Amniotic stem cell (primary cell): Measurements from ENCODE around the gene AFDN.

Experiments used
- DNase-seq: peaks from one replicate; lab custom pipeline; 2025; lab: John Stamatoyannopoulos, UW

The AFDN gene

GRCh38 chr6:167794161-167795157, 32.3 kb upstream of the AFDN start:
- no peak for DNase-seq

GRCh38 chr6:167795321-167795811, 31.3 kb upstream of the AFDN start:
- no peak for DNase-seq

- no peak for DNase-seq
These were observed 30.9 kb upstream of the AFDN start for GRCh38 chr6:167795874-167796191.

- no peak for DNase-seq
These were observed 30.3 kb upstream of the AFDN start for GRCh38 chr6:167796192-167796981.

GRCh38 chr6:167797011-167797471, 29.7 kb upstream of the AFDN start:
- no peak for DNase-seq

- no peak for DNase-seq
These were observed 29.0 kb upstream of the AFDN start for GRCh38 chr6:167797476-167798265.

GRCh38 chr6:167798453-167798852, 28.3 kb upstream of the AFDN start:
- no peak for DNase-seq

- DNase-seq = no peak
These were observed 27.5 kb upstream of the AFDN start for GRCh38 chr6:167799033-167799821.

- no peak for DNase-seq
These were observed 26.2 kb upstream of the AFDN start for GRCh38 chr6:167800549-167800948.

GRCh38 chr6:167801263-167801662, 25.4 kb upstream of the AFDN start:
- DNase-seq = no peak

GRCh38 chr6:167802339-167802738, 24.4 kb upstream of the AFDN start:
- no peak for DNase-seq

GRCh38 chr6:167803816-167804215, 22.9 kb upstream of the AFDN start:
- no peak for DNase-seq

- DNase-seq = no peak
These were observed 22.3 kb upstream of the AFDN start for GRCh38 chr6:167804281-167805013.

GRCh38 chr6:167805349-167806060, 21.2 kb upstream of the AFDN start:
- no peak for DNase-seq

- DNase-seq = no peak
These were observed 20.5 kb upstream of the AFDN start for GRCh38 chr6:167806061-167806700.

- DNase-seq = no peak
These were observed 19.5 kb upstream of the AFDN start for GRCh38 chr6:167807200-167807599.

- DNase-seq = no peak
These were observed 19.0 kb upstream of the AFDN start for GRCh38 chr6:167807756-167808155.

- no peak for DNase-seq
These were observed 15.7 kb upstream of the AFDN start for GRCh38 chr6:167811040-167811439.

- no peak for DNase-seq
These were observed 15.1 kb upstream of the AFDN start for GRCh38 chr6:167811442-167812087.
